OCI-LY7 (cell line): ENCODE results near the gene SOX18. TPM values are rescaled to one million over a fixed set of nuclear protein-coding genes. Genes with fewer than 3 reads are reported as not detected.

Experiments used
- BruUV-seq: library from RNA; stranded (reverse); fragments of 400-500 nt; replicated peaks from 2 replicates; lab custom pipeline; 2021; lab: Mats Ljungman, UMichigan
- CTCF ChIA-PET: fragments of 300-600 bp; sonication (Branson Sonifier 250); formaldehyde crosslinking; loops from one replicate; lab custom pipeline; 2022; ENCODE audit warnings: antibody characterized with exemption; ENCODE audit not compliant: unreplicated experiment; lab: Charles Lee
- POLR2A ChIA-PET: fragments of 300-600 bp; sonication (Branson Sonifier 250); formaldehyde crosslinking; loops from one replicate; lab custom pipeline; 2022; ENCODE audit warnings: antibody characterized with exemption; lab: Charles Lee
- DNase-seq: peaks from one replicate; pipeline ENCODE4 v3.0.0-alpha.2; 2015; ENCODE audit warnings: low spot score
- H2AFZ ChIP-seq: fragments of 200-600 bp; sonication (generic), shearing (Covaris generic); 2 replicates; pipeline ENCODE4 v1.6.1; 2014; ENCODE audit warnings: mild to moderate bottlenecking, antibody characterized with exemption, low read length, moderate library complexity
- H3K27ac ChIP-seq: fragments of 200-600 bp; sonication (generic); 2 replicates; pipeline ENCODE4 v1.5.1; 2014; ENCODE audit warnings: mixed run types, low read depth, mild to moderate bottlenecking, moderate library complexity, low read length, inconsistent platforms; ENCODE audit not compliant: poor library complexity, severe bottlenecking
- H3K36me3 ChIP-seq: fragments of 200-600 bp; sonication (generic); 2 replicates; pipeline ENCODE4 v1.6.1; 2014; ENCODE audit warnings: mild to moderate bottlenecking, antibody characterized with exemption, low read length, moderate library complexity, mixed read lengths; ENCODE audit not compliant: insufficient read depth
- H3K4me1 ChIP-seq: fragments of 200-600 bp; sonication (generic); 2 replicates; pipeline ENCODE4 v1.5.1; 2014; ENCODE audit warnings: mild to moderate bottlenecking, low read length; ENCODE audit not compliant: insufficient read depth, poor library complexity, severe bottlenecking
- H3K4me2 ChIP-seq: fragments of 200-600 bp; sonication (generic); 2 replicates; pipeline ENCODE4 v1.6.1; 2014; ENCODE audit warnings: mild to moderate bottlenecking, low read length
- H3K4me3 ChIP-seq: fragments of 200-600 bp; sonication (generic); 2 replicates; pipeline ENCODE4 v1.5.1; 2014; ENCODE audit warnings: mild to moderate bottlenecking, low read depth, low read length; ENCODE audit not compliant: poor library complexity, severe bottlenecking
- H3K79me2 ChIP-seq: fragments of 200-600 bp; sonication (generic); 2 replicates; pipeline ENCODE4 v1.6.1; 2016; ENCODE audit warnings: low read depth, mild to moderate bottlenecking, low read length, moderate library complexity, mixed read lengths; ENCODE audit not compliant: insufficient read depth
- H3K9me2 ChIP-seq: fragments of 200-600 bp; sonication (generic); 2 replicates; pipeline ENCODE4 v1.6.1; 2016; ENCODE audit warnings: mild to moderate bottlenecking, low read length, mixed read lengths; ENCODE audit not compliant: insufficient read depth
- H3K9me3 ChIP-seq: fragments of 200-600 bp; sonication (generic); 2 replicates; pipeline ENCODE4 v1.6.1; 2014; ENCODE audit warnings: mild to moderate bottlenecking, mixed run types, low read length, mixed read lengths
- H4K20me1 ChIP-seq: fragments of 200-600 bp; sonication (generic); 2 replicates; pipeline ENCODE4 v1.6.1; 2014; ENCODE audit warnings: mild to moderate bottlenecking, antibody characterized with exemption, low read length, moderate library complexity, mixed read lengths; ENCODE audit not compliant: insufficient read depth
- EZH2phosphoT487 ChIP-seq: fragments of 200-600 bp; sonication (generic); IDR thresholded peaks from 2 replicates; pipeline ENCODE4 v1.6.1; 2018; ENCODE audit warnings: low read depth, borderline replicate concordance, mild to moderate bottlenecking, mixed run types, antibody characterized with exemption, low read length, moderate library complexity, mixed read lengths
- intact Hi-C: fragments of 100-400 bp; cut with micrococcal nuclease; formaldehyde crosslinking; loops from one replicate; pipeline ENCODE4 v1.10.0; 2022; ENCODE audit not compliant: unreplicated experiment
- total RNA-seq, 2 experiments: library from RNA; depleted of rRNA in 1 of 2; stranded (reverse); fragments of >200 nt in 1 of 2; shearing (Covaris generic) in 1 of 2; gene quantifications; 2 replicates each; pipeline ENCODE4 v1.2.3, GENCODE V29; 2014 to 2022
- TF ChIP-seq, protein P1 (sequence below): fragments of 200-600 bp; sonication (generic); conservative IDR thresholded peaks from 2 replicates; pipeline ENCODE4 v1.5.1; 2014; ENCODE audit warnings: mild to moderate bottlenecking, antibody characterized with exemption, low read length, moderate library complexity, mixed read lengths

The SOX18 gene
- total RNA-seq, 2 experiments from 2014 or later, result not detected

GRCh38 chr20:64080013-64080812 is 30.8 kb upstream of the SOX18 start, which contains the start of gene OPRL1:
Gene OPRL1 (plus strand): TSS chr20:64080082. CDS start chr20:64092721, 12,639 bp downstream.
- no peak for DNase-seq
- TF ChIP-seq, protein P1, sequence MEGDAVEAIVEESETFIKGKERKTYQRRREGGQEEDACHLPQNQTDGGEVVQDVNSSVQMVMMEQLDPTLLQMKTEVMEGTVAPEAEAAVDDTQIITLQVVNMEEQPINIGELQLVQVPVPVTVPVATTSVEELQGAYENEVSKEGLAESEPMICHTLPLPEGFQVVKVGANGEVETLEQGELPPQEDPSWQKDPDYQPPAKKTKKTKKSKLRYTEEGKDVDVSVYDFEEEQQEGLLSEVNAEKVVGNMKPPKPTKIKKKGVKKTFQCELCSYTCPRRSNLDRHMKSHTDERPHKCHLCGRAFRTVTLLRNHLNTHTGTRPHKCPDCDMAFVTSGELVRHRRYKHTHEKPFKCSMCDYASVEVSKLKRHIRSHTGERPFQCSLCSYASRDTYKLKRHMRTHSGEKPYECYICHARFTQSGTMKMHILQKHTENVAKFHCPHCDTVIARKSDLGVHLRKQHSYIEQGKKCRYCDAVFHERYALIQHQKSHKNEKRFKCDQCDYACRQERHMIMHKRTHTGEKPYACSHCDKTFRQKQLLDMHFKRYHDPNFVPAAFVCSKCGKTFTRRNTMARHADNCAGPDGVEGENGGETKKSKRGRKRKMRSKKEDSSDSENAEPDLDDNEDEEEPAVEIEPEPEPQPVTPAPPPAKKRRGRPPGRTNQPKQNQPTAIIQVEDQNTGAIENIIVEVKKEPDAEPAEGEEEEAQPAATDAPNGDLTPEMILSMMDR, result no peak
- TF ChIP-seq EZH2phosphoT487, result no peak
- H4K20me1 ChIP-seq, result no peaks in the 10 kb centered on the region
- H3K79me2 ChIP-seq, result peaks cover 13% of the 10 kb centered on the region; the same call in 1 of the 2 replicates
- H3K9me2 ChIP-seq, result no peaks in the 10 kb centered on the region
- BruUV-seq, result no TSS peak
- no peaks in the 10 kb centered on the region for H3K9me3 ChIP-seq
- peak within 1 kb of the TSS; percentile 97 for H3K27ac ChIP-seq
- CTCF ChIA-PET, result interaction anchor here (1.2 kb wide), 1 partner anchor 20 kb away, joined by 7 read pairs; no protein-coding TSS in a partner anchor
- POLR2A ChIA-PET, result interaction anchor here (0.9 to 1.2 kb wide), 2 partner anchors 9 to 19 kb away, joined by 5 read pairs; no protein-coding TSS in a partner anchor
- intact Hi-C loops, result no loop called here
- H3K36me3 ChIP-seq, result peaks cover 12% of the 10 kb centered on the region; the same call in 1 of the 2 replicates
- peak within 1 kb of the TSS; percentile 33; the same call in 1 of the 2 replicates for H2AFZ ChIP-seq
- peak within 1 kb of the TSS; percentile 94 for H3K4me3 ChIP-seq
- H3K4me1 ChIP-seq, result peaks cover 44% of the 10 kb centered on the region
- H3K4me2 ChIP-seq, result peak within 1 kb of the TSS; percentile 90

- peak within 1 kb of the TSS; percentile 90 for H3K4me2 ChIP-seq
- H3K27ac ChIP-seq, result peak within 1 kb of the TSS; percentile 97
- H3K79me2 ChIP-seq, result peaks cover 13% of the 10 kb centered on the region; the same call in 1 of the 2 replicates
- no peaks in the 10 kb centered on the region for H4K20me1 ChIP-seq
- no TSS peak for BruUV-seq
- peak within 1 kb of the TSS; percentile 33; the same call in 1 of the 2 replicates for H2AFZ ChIP-seq
- peaks cover 44% of the 10 kb centered on the region for H3K4me1 ChIP-seq
- H3K36me3 ChIP-seq, result peaks cover 15% of the 10 kb centered on the region; the same call in 1 of the 2 replicates
- TF ChIP-seq, protein P1, result peak; percentile 23; the same call in 1 of the 2 replicates
- TF ChIP-seq EZH2phosphoT487, result no peak
- POLR2A ChIA-PET, result interaction anchor here (0.6 to 1.2 kb wide), 4 partner anchors 10 to 36 kb away, joined by 3 to 5 read pairs (median 5); no protein-coding TSS in a partner anchor
- DNase-seq, result peak; percentile 87
- H3K4me3 ChIP-seq, result peak within 1 kb of the TSS; percentile 94
- intact Hi-C loops, result loop anchor here (2.0 to 5.0 kb wide), 4 partner anchors 17 to 452 kb away; partner anchors contain the start of genes GMEB2, PRPF6 and TCEA2
- H3K9me2 ChIP-seq, result no peaks in the 10 kb centered on the region
- no peaks in the 10 kb centered on the region for H3K9me3 ChIP-seq
- CTCF ChIA-PET, result interaction anchor here (1.2 kb wide), 1 partner anchor 20 kb away, joined by 7 read pairs; no protein-coding TSS in a partner anchor
Measured at GRCh38 chr20:64079273-64080012, 30.0 kb upstream of the SOX18 start, which contains the start of gene RGS19. Gene RGS19 (minus strand): TSS chr20:64079518. CDS start chr20:64076886, 2,632 bp downstream.
